Measurements from ENCODE around the gene VMP1. TPM values are rescaled to one million over a fixed set of nuclear protein-coding genes. Genes with fewer than 3 reads are reported as not detected.
A peak's percentile ranks its signal among the peaks of the same experiment; 100 is the strongest.
"Not testable (repeated sequence)": the region's sequence is repeated elsewhere in the genome, so short reads cannot be mapped to it uniquely, and the experiment has no call there.

VMP1 gene
- total RNA-seq, 1 donor from 2014 or later = 62.6 TPM

DNA sequence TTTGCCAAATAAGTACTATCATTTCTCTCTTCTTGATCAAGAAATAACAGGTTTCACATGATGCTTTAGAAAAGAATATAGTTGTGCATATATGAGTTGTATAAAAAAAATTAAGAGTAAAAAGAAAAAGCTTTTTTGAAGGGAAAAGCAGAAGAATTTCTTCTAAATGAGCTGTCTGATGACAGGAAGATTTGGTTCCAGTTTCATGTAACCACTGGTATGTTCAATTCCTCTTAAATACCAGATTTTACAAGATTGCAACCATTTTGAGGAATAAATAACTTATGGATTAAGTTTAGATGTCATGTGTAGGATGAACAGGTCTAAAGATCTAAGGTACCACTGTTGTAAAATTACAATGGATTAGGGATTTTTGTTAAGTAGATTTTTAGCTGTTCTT lies 45.0 kb downstream of the VMP1 start:
- Mint-ChIP-seq H3K27ac (ENCODE audit: unreplicated experiment) (no peak overlapping the region), H3K36me3 (ENCODE audit: low read depth) (peaks cover 2% of the 10 kb centered on the region), H3K4me1 (peaks cover 13% of the 10 kb centered on the region), H3K9me3 (no peaks in the 10 kb centered on the region), H3K27me3 (ENCODE audit: low read depth) (no peaks in the 10 kb centered on the region), H3K4me3 (no peak overlapping the region)
- DNase-seq (ENCODE audit: low read depth, low spot score) = no peak
- TF ChIP-seq, protein P1, sequence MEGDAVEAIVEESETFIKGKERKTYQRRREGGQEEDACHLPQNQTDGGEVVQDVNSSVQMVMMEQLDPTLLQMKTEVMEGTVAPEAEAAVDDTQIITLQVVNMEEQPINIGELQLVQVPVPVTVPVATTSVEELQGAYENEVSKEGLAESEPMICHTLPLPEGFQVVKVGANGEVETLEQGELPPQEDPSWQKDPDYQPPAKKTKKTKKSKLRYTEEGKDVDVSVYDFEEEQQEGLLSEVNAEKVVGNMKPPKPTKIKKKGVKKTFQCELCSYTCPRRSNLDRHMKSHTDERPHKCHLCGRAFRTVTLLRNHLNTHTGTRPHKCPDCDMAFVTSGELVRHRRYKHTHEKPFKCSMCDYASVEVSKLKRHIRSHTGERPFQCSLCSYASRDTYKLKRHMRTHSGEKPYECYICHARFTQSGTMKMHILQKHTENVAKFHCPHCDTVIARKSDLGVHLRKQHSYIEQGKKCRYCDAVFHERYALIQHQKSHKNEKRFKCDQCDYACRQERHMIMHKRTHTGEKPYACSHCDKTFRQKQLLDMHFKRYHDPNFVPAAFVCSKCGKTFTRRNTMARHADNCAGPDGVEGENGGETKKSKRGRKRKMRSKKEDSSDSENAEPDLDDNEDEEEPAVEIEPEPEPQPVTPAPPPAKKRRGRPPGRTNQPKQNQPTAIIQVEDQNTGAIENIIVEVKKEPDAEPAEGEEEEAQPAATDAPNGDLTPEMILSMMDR (conservative IDR thresholded peaks at IDR 0.05) = no peak

DNA sequence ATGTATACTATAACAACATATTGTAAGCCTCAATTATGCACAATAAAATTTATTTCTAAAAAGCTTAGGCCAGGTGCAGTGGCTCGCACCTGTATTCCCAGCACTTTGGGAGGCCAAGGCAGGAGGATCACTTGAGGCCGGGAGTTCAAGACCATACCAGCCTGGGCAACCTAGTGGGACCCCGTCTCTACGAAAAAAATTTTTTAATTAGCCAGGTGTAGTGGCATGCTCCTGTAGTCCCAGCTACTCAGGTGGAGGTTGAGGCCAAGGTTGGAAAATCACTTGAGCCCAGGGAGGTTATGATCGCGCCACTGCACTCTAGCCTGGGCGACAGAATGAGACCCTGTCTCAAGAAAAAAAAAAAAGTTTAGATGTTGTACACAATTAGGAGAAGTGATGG lies 45.5 kb downstream of the VMP1 start:
- Mint-ChIP-seq H3K4me1 (peaks cover 13% of the 10 kb centered on the region), H3K4me3 (no peak overlapping the region), H3K27ac (ENCODE audit: unreplicated experiment) (no peak overlapping the region), H3K36me3 (ENCODE audit: low read depth) (peaks cover 2% of the 10 kb centered on the region), H3K9me3 (no peaks in the 10 kb centered on the region), H3K27me3 (ENCODE audit: low read depth) (no peaks in the 10 kb centered on the region)
- DNase-seq (ENCODE audit: low read depth, low spot score) = no peak
- TF ChIP-seq, protein P1 (conservative IDR thresholded peaks at IDR 0.05) = no peak

DNA sequence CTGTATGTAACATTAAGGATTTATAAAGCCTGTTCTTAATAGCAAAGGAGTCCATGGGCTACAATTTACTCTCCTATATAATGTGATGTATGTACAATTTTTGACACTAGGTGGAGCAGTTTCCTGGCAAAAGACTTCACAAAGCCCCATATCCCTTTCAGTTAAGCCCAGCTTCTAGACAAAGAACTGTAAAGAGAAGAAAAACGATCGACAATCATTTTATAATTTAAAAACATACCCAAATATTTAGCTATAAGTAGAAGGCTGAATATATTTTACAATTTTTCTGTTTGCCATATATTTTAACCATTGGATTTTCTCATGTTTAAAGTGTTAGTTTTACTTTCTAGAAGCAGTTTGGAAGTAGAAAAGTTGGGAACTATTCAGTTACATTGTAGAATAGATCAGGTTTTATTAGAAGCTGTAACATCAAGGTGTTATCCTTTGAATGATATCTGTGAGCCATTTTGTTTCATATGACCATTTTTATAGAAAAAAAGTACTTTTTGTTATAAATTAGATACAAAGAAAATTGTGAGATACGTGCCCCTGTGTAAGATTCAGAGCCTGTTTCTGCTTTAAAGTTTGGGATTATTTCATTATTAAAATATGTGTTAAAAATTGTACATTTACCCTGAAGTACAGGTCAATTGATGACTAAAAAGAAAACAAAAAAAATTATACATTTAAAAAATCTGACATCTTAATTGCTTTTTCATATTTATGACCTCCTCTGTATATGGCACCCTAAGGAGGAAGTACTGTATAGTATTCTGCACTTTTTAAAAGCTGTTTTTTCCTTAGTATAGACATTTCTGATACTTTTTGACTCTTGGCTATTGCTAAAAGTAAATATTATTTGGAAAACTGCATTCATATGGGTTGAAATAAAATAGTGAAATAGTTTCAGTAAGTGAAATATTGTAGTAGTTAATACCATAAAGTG lies 46.3 kb downstream of the VMP1 start:
- Mint-ChIP-seq H3K9me3 (no peaks in the 10 kb centered on the region), H3K36me3 (ENCODE audit: low read depth) (peaks cover 5% of the 10 kb centered on the region), H3K4me1 (peaks cover 13% of the 10 kb centered on the region), H3K4me3 (no peak overlapping the region), H3K27me3 (ENCODE audit: low read depth) (no peaks in the 10 kb centered on the region), H3K27ac (ENCODE audit: unreplicated experiment) (peak overlapping the region; percentile 5)
- TF ChIP-seq, protein P1 (conservative IDR thresholded peaks at IDR 0.05) = peak; percentile 89
- DNase-seq (ENCODE audit: low read depth, low spot score) = no peak

DNA sequence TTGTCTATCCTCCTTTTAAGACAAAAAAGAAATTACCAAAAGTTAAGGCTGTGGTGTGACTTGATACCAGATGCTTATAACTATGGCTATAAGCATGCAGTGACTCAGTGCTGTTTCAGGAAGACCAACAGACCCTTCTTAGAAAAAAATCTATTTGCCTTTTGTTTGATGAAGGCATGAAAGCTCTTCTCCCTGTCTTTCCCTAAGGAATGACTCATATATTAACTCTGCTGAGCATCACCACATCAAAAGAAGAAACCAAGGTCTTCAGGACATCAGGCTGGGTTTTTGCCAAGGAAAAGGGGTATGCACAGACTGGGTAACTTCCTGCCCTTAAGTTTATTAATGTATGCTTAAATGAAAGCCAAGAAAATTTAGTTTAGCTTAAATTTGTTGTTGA lies 47.1 kb downstream of the VMP1 start:
- Mint-ChIP-seq H3K4me3 (no peak overlapping the region), H3K4me1 (peaks cover 13% of the 10 kb centered on the region), H3K36me3 (ENCODE audit: low read depth) (peaks cover 9% of the 10 kb centered on the region), H3K9me3 (peaks cover 3% of the 10 kb centered on the region), H3K27me3 (ENCODE audit: low read depth) (no peaks in the 10 kb centered on the region), H3K27ac (ENCODE audit: unreplicated experiment) (peak overlapping the region; percentile 52)
- no peak for DNase-seq (ENCODE audit: low read depth, low spot score)
- TF ChIP-seq, protein P1 (conservative IDR thresholded peaks at IDR 0.05) = no peak

DNA sequence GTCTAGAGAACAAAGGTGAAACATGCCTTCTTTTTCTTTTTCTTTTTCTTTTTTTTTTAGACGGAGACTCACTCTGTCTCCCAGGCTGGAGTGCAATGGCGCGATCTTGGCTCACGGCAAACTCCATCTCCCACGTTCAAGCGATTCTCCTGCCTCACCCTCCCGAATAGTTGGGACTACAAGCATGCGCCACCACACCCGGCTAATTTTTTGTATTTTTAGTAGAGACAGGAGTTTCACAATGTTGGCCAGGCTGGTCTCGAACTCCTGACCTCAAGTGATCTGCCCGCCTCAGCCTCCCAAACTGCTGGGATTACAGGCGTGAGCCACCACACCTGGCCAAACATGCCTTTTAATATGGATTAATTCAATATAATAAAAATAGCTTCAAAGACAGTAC lies 47.6 kb downstream of the VMP1 start:
- H3K4me1 Mint-ChIP-seq = peaks cover 13% of the 10 kb centered on the region
- H3K27ac Mint-ChIP-seq (ENCODE audit: unreplicated experiment); H3K9me3 Mint-ChIP-seq; DNase-seq (ENCODE audit: low read depth, low spot score); H3K4me3 Mint-ChIP-seq; H3K36me3 Mint-ChIP-seq (ENCODE audit: low read depth); H3K27me3 Mint-ChIP-seq (ENCODE audit: low read depth): not testable (repeated sequence)

DNA sequence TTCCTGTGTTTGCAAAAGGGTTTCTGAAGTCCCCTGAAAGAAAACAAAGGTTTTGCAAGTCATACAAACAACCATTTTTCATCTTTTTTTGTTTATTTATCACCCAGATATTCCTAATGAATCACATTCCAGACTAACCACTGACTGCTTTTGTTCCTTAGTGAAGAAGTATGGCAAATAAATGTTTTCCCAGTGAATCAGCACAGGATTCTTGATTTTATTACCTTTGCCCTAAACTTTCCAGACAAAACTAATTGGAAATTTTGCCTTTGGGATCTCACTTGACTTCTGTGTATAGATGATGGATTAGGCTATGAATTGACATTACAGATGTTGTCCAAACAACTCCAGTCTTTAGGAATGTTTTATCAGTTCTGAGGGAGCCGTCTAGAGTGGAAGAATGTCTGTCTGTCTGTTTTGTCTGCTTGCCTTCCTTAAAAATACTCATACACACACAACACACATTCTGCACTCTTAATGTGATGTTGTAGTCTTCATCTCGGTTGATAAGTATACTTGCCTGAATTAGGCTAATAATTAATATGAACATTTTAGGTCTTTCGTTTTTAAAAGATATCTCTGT lies 48.9 kb downstream of the VMP1 start:
- Mint-ChIP-seq H3K4me1 (peaks cover 16% of the 10 kb centered on the region), H3K27ac (ENCODE audit: unreplicated experiment) (no peak overlapping the region), H3K4me3 (no peak overlapping the region), H3K36me3 (ENCODE audit: low read depth) (peaks cover 15% of the 10 kb centered on the region), H3K9me3 (peaks cover 4% of the 10 kb centered on the region), H3K27me3 (ENCODE audit: low read depth) (no peaks in the 10 kb centered on the region)
- TF ChIP-seq, protein P1 (conservative IDR thresholded peaks at IDR 0.05) = no peak
- no peak for DNase-seq (ENCODE audit: low read depth, low spot score)

Measured in neural crest cell (in vitro differentiated cells).